Testis (tissue), 3 donors: ENCODE data around the gene DNAJB14. TPM values are rescaled to one million over a fixed set of nuclear protein-coding genes. Genes with fewer than 3 reads are reported as not detected.

Experiments used
- DNase-seq: peaks from one replicate; pipeline ENCODE4 v3.0.0-alpha.2; 2019
- H3K27ac ChIP-seq, 2 donors: fragments of 200-600 bp; sonication (generic); one replicate each; pipeline ENCODE4 v1.5.1; 2019
- H3K27me3 ChIP-seq: fragments of 200-600 bp; sonication (generic); one replicate; pipeline ENCODE4 v1.5.1; 2019
- H3K36me3 ChIP-seq: fragments of 200-600 bp; sonication (generic); one replicate; pipeline ENCODE4 v1.5.1; 2017; ENCODE audit warnings: low read depth; ENCODE audit errors: missing control alignments
- H3K4me1 ChIP-seq: fragments of 200-600 bp; sonication (generic); one replicate; pipeline ENCODE4 v1.5.1; 2019
- H3K4me3 ChIP-seq, 2 donors: fragments of 200-600 bp; sonication (generic); one replicate each; pipeline ENCODE4 v1.5.1; 2017 to 2019
- H3K9me3 ChIP-seq: fragments of 200-600 bp; sonication (generic); one replicate; pipeline ENCODE4 v1.5.1; 2017
- CTCF ChIP-seq, 3 experiments: fragments of 450-650 bp in 2 of 3; fragments of 200-600 bp in 1 of 3; sonication (generic) in 1 of 3; IDR thresholded peaks; one replicate each; pipeline ENCODE4 v1.5.1; 2016 to 2019; ENCODE audit warnings: antibody characterized with exemption in 3 of 3, mild to moderate bottlenecking in 2 of 3, moderate library complexity in 1 of 3
- POLR2A ChIP-seq: fragments of 450-650 bp; IDR thresholded peaks from one replicate; pipeline ENCODE4 v1.6.1; 2017; ENCODE audit warnings: antibody characterized with exemption, mild to moderate bottlenecking, moderate library complexity
- WGBS, 2 donors: methylation state at CpG; one replicate each; pipeline ENCODE4 v1.1.5; 2018; 5-methylcytosine and 5-hydroxymethylcytosine counted together
- intact Hi-C: fragments of 100-400 bp; cut with DNase I; formaldehyde crosslinking; loops from one replicate; pipeline ENCODE4 v1.15.1; 2023; ENCODE audit warnings: low total_unique reads
- polyA plus RNA-seq: library from polyadenylated mRNA; stranded (reverse); fragments of 350-450 nt; fragmentation: Illumina TruSeq; extraction: RNeasy Lipid Tissue Mini Kit (QIAGEN cat#74804); gene quantifications from one replicate; pipeline ENCODE4 v1.2.3, GENCODE V29; 2014; ENCODE audit warnings: low read depth, low replicate concordance; ENCODE audit not compliant: insufficient read depth
- total RNA-seq, 2 donors: library from RNA; depleted of rRNA; stranded (reverse); fragments of >200 nt; gene quantifications; one replicate each; pipeline ENCODE4 v1.2.3, GENCODE V29; 2016

Gene DNAJB14
- total and polyA plus RNA-seq, 3 donors from 2014 or later, result 7.7 to 22.4 (median 19.9) TPM

GRCh38 chr4:99848591-99849001 lies 97.8 kb downstream of the DNAJB14 start:
- TF ChIP-seq POLR2A (no peak), CTCF (IDR thresholded peaks at IDR 0.05) (no peak)
- Histone ChIP-seq H3K36me3 (no peaks in the 10 kb centered on the region), H3K27ac (no peak overlapping the region), H3K4me3 (no peak overlapping the region), H3K9me3 (no peaks in the 10 kb centered on the region), H3K4me1 (peaks cover 14% of the 10 kb centered on the region), H3K27me3 (no peaks in the 10 kb centered on the region)
- no peak for DNase-seq
- intact Hi-C loops, result no loop called here
- 89 to 95% methylated on average over 4 of the region's 4 CpGs for WGBS, 2 donors

GRCh38 chr4:99847362-99847976 lies 98.9 kb downstream of the DNAJB14 start:
- H3K9me3 ChIP-seq, result no peaks in the 10 kb centered on the region
- H3K4me1 ChIP-seq, result peaks cover 15% of the 10 kb centered on the region
- WGBS, 2 donors, result 82 to 88% methylated on average over 10 of the region's 10 CpGs
- H3K27me3 ChIP-seq, result no peaks in the 10 kb centered on the region
- no peak overlapping the region for H3K27ac ChIP-seq
- H3K4me3 ChIP-seq, result no peak overlapping the region
- DNase-seq, result no peak
- no peaks in the 10 kb centered on the region for H3K36me3 ChIP-seq
- intact Hi-C loops, result no loop called here
- no peak for TF ChIP-seq POLR2A
- no peak for TF ChIP-seq CTCF (IDR thresholded peaks at IDR 0.05)

- TF ChIP-seq POLR2A (no peak), CTCF (IDR thresholded peaks at IDR 0.05) (no peak)
- H3K27ac ChIP-seq, result no peak overlapping the region
- 71 to 83% methylated on average over 1 of the region's 1 CpG for WGBS, 2 donors
- H3K27me3 ChIP-seq, result no peaks in the 10 kb centered on the region
- H3K36me3 ChIP-seq, result no peaks in the 10 kb centered on the region
- DNase-seq, result no peak
- peaks cover 19% of the 10 kb centered on the region for H3K4me1 ChIP-seq
- H3K4me3 ChIP-seq, result no peak overlapping the region
- intact Hi-C loops, result no loop called here
- no peaks in the 10 kb centered on the region for H3K9me3 ChIP-seq
Measured at GRCh38 chr4:99846891-99847290, 99.5 kb downstream of the DNAJB14 start.

Other genes with a start within 250 kb of the DNAJB14 start
- gene DAPP1, start 129.8 kb downstream of the DNAJB14 start, total RNA-seq, result 1 to 10 TPM in 1 of 2 donors, under 1 TPM in 1; 0.50 to 1.1 TPM
- 2.4 TPM for gene DAPP1, start 129.8 kb downstream of the DNAJB14 start, polyA plus RNA-seq
- 10 to 100 TPM; 42.0 to 51.7 TPM for gene LAMTOR3, start 52.2 kb downstream of the DNAJB14 start, total RNA-seq
- gene LAMTOR3, start 52.2 kb downstream of the DNAJB14 start, polyA plus RNA-seq, result 50.2 TPM
- 10 to 100 TPM; 73.0 to 91.5 TPM for gene H2AZ1, start 3.7 kb upstream of the DNAJB14 start, total RNA-seq
- 260 TPM for gene H2AZ1, start 3.7 kb upstream of the DNAJB14 start, polyA plus RNA-seq
- 1 to 10 TPM; 1.5 to 1.8 TPM for gene DDIT4L, start 243.8 kb upstream of the DNAJB14 start, total RNA-seq
- gene DDIT4L, start 243.8 kb upstream of the DNAJB14 start, polyA plus RNA-seq, result 5.5 TPM